ENCODE measurements around the gene GMDS. TPM values are rescaled to one million over a fixed set of nuclear protein-coding genes. Genes with fewer than 3 reads are reported as not detected.

The GMDS gene
- total and polyA plus RNA-seq, 2 of the 13 experiments (the other 11 are each of a cell fraction or from before 2014, with no cell fraction given), result 64.4 to 112 TPM

- Histone ChIP-seq H3K27ac (ENCODE audit: extremely low read length, insufficient read depth, low read length) (no peak overlapping the region), H3K9me3 (ENCODE audit: low read length) (no peaks in the 10 kb centered on the region), H3K4me1 (ENCODE audit: insufficient read depth, low read length) (0 out of 2 replicates have a peak, but pooled peaks cover 24% of the 10 kb centered on the region), H2AFZ (ENCODE audit: low read length) (no peak overlapping the region), H4K20me1 (ENCODE audit: insufficient read depth, low read length) (peaks cover 15% of the 10 kb centered on the region; the same call in 1 of the 2 replicates), H3K27me3 (ENCODE audit: control insufficient read depth in 1 of 2, insufficient read depth in 2 of 2, low read length in 2 of 2) (no peaks in the 10 kb centered on the region), H3K36me3 (replicated peaks in 1 of 2; ENCODE audit: control insufficient read depth in 1 of 2, insufficient read depth in 2 of 2, low read length in 2 of 2) (peaks cover 6 to 8% of the 10 kb centered on the region in 2 experiments; a peak in 4 of 5 replicates), H3K4me3 (replicated peaks in 1 of 3; ENCODE audit: insufficient read depth in 1 of 3, low read depth in 2 of 3, low read length in 3 of 3) (no peak overlapping the region), H3K4me2 (ENCODE audit: low read depth, low read length) (no peak overlapping the region), H3K9ac (ENCODE audit: insufficient read depth, low read depth, low read length) (no peak overlapping the region), H3K79me2 (ENCODE audit: insufficient read depth, low read length) (peaks cover 80% of the 10 kb centered on the region)
- BruUV-seq (replicated peaks), result no TSS peak
- intact Hi-C loops (cut with micrococcal nuclease; ENCODE audit: unreplicated experiment), result no loop called here
- ChIA-PET CTCF (ENCODE audit: low intra/inter-chr PET ratio, low total read pairs) (no interaction called here), POLR2A (no interaction called here)
- in situ Hi-C loops (cut with HindIII; ENCODE audit: extremely low pct_ligation_motif_present, low pct_unique_long_range_greater_than_20kb), result no loop called here
- no peak for TF ChIP-seq SMAD1 (CRISPR knock-in tag; IDR thresholded peaks at IDR 0.05; ENCODE audit: borderline replicate concordance, low read depth)
- no peak for TF ChIP-seq FLYWCH1 (CRISPR knock-in tag; IDR thresholded peaks at IDR 0.05)
- TF ChIP-seq RBM22 (optimal IDR thresholded peaks at IDR 0.05; ENCODE audit: low read length), result peak; percentile 70
- DNase-seq (ENCODE audit: low spot score), result no peak
- ATAC-seq, result no peak
- FAIRE-seq, result no peak
- 93% methylated on average over 7 of the region's 7 CpGs for WGBS (ENCODE audit: low lambda C conversion rate)
Measured at GRCh38 chr6:2129182-2129621, 116.2 kb downstream of the GMDS start.

GRCh38 chr6:2127484-2127911 lies 117.9 kb downstream of the GMDS start:
- no peak for DNase-seq (ENCODE audit: low spot score)
- H2AFZ ChIP-seq (ENCODE audit: low read length), result no peak overlapping the region
- no peak for TF ChIP-seq PCBP2 (optimal IDR thresholded peaks at IDR 0.05; ENCODE audit: low read depth, low read length, poor library complexity, severe bottlenecking)
- no peak for TF ChIP-seq NCOA1 (CRISPR knock-in tag; IDR thresholded peaks at IDR 0.05)
- 0 out of 2 replicates have a peak, but pooled peaks have one; percentile 33 for TF ChIP-seq FLYWCH1 (CRISPR knock-in tag; IDR thresholded peaks at IDR 0.05)
- no peak for TF ChIP-seq POLR2AphosphoS2 (IDR thresholded peaks at IDR 0.05; ENCODE audit: low read depth, low read length)
- peak; percentile 61 for TF ChIP-seq AGO2 (optimal IDR thresholded peaks at IDR 0.05; ENCODE audit: low read depth, low read length)
- peak; percentile 86 for TF ChIP-seq RBM22 (optimal IDR thresholded peaks at IDR 0.05; ENCODE audit: low read length)
- TF ChIP-seq, protein P1, sequence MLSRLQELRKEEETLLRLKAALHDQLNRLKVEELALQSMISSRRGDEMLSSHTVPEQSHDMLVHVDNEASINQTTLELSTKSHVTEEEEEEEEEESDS (CRISPR knock-in tag; IDR thresholded peaks at IDR 0.05; ENCODE audit: borderline replicate concordance), result no peak
- no peak for TF ChIP-seq CSRNP2 (CRISPR knock-in tag; conservative IDR thresholded peaks at IDR 0.05; ENCODE audit: low read depth)
- peak; percentile 43 for TF ChIP-seq AGO1 (IDR thresholded peaks at IDR 0.05; ENCODE audit: low read depth, low read length, poor library complexity, severe bottlenecking)
- TF ChIP-seq ZNF687 (CRISPR knock-in tag; IDR thresholded peaks at IDR 0.05), result peak; percentile 30; the same call in 1 of the 2 replicates

More at GRCh38 chr6:2127484-2127911, 117.9 kb downstream of the GMDS start:
- Histone ChIP-seq H3K9ac (ENCODE audit: insufficient read depth, low read depth, low read length) (no peak overlapping the region), H3K27ac (ENCODE audit: extremely low read length, insufficient read depth, low read length) (no peak overlapping the region), H3K9me3 (ENCODE audit: low read length) (no peaks in the 10 kb centered on the region), H4K20me1 (ENCODE audit: insufficient read depth, low read length) (peaks cover 18% of the 10 kb centered on the region; the same call in 1 of the 2 replicates), H3K36me3 (replicated peaks in 1 of 2; ENCODE audit: control insufficient read depth in 1 of 2, insufficient read depth in 2 of 2, low read length in 2 of 2) (peaks cover 8 to 20% of the 10 kb centered on the region in 2 experiments), H3K4me1 (ENCODE audit: insufficient read depth, low read length) (0 out of 2 replicates have a peak, but pooled peaks cover 13% of the 10 kb centered on the region), H3K27me3 (ENCODE audit: control insufficient read depth in 1 of 2, insufficient read depth in 2 of 2, low read length in 2 of 2) (no peaks in the 10 kb centered on the region), H3K4me2 (ENCODE audit: low read depth, low read length) (no peak overlapping the region), H3K79me2 (ENCODE audit: insufficient read depth, low read length) (peaks cover 69% of the 10 kb centered on the region), H3K4me3 (replicated peaks in 1 of 3; ENCODE audit: insufficient read depth in 1 of 3, low read depth in 2 of 3, low read length in 3 of 3) (no peak overlapping the region)
- intact Hi-C loops (cut with micrococcal nuclease; ENCODE audit: unreplicated experiment), result no loop called here
- in situ Hi-C loops (cut with HindIII; ENCODE audit: extremely low pct_ligation_motif_present, low pct_unique_long_range_greater_than_20kb), result no loop called here
- FAIRE-seq (no peak), ATAC-seq (peak; percentile 38; the same call in 2 of the 3 replicates)
- no TSS peak for BruUV-seq (replicated peaks)
- 96% methylated on average over 11 of the region's 12 CpGs for WGBS (ENCODE audit: low lambda C conversion rate)
- POLR2A ChIA-PET, result no interaction called here
- CTCF ChIA-PET (ENCODE audit: low intra/inter-chr PET ratio, low total read pairs), result no interaction called here
